Testis (tissue), 3 donors: ENCODE measurements around the gene HTT. TPM values are rescaled to one million over a fixed set of nuclear protein-coding genes. Genes with fewer than 3 reads are reported as not detected.

Source experiments
- DNase-seq: peaks from one replicate; pipeline ENCODE4 v3.0.0-alpha.2; 2019
- H3K27ac ChIP-seq, 2 donors: fragments of 200-600 bp; sonication (generic); one replicate each; pipeline ENCODE4 v1.5.1; 2019
- H3K27me3 ChIP-seq: fragments of 200-600 bp; sonication (generic); one replicate; pipeline ENCODE4 v1.5.1; 2019
- H3K36me3 ChIP-seq: fragments of 200-600 bp; sonication (generic); one replicate; pipeline ENCODE4 v1.5.1; 2017; ENCODE audit warnings: low read depth; ENCODE audit errors: missing control alignments
- H3K4me1 ChIP-seq: fragments of 200-600 bp; sonication (generic); one replicate; pipeline ENCODE4 v1.5.1; 2019
- H3K4me3 ChIP-seq, 2 donors: fragments of 200-600 bp; sonication (generic); one replicate each; pipeline ENCODE4 v1.5.1; 2017 to 2019
- H3K9me3 ChIP-seq: fragments of 200-600 bp; sonication (generic); one replicate; pipeline ENCODE4 v1.5.1; 2017
- POLR2A ChIP-seq: fragments of 450-650 bp; IDR thresholded peaks from one replicate; pipeline ENCODE4 v1.6.1; 2017; ENCODE audit warnings: antibody characterized with exemption, mild to moderate bottlenecking, moderate library complexity
- WGBS, 2 donors: methylation state at CpG; one replicate each; pipeline ENCODE4 v1.1.5; 2018; 5-methylcytosine and 5-hydroxymethylcytosine counted together
- intact Hi-C: fragments of 100-400 bp; cut with DNase I; formaldehyde crosslinking; loops from one replicate; pipeline ENCODE4 v1.15.1; 2023; ENCODE audit warnings: low total_unique reads
- polyA plus RNA-seq: library from polyadenylated mRNA; stranded (reverse); fragments of 350-450 nt; fragmentation: Illumina TruSeq; extraction: RNeasy Lipid Tissue Mini Kit (QIAGEN cat#74804); gene quantifications from one replicate; pipeline ENCODE4 v1.2.3, GENCODE V29; 2014; ENCODE audit warnings: low read depth, low replicate concordance; ENCODE audit not compliant: insufficient read depth
- total RNA-seq, 2 donors: library from RNA; depleted of rRNA; stranded (reverse); fragments of >200 nt; gene quantifications; one replicate each; pipeline ENCODE4 v1.2.3, GENCODE V29; 2016
- TF ChIP-seq, protein P1 (sequence below), 3 experiments: fragments of 450-650 bp in 2 of 3; fragments of 200-600 bp in 1 of 3; sonication (generic) in 1 of 3; IDR thresholded peaks; one replicate each; pipeline ENCODE4 v1.5.1; 2016 to 2019; ENCODE audit warnings: antibody characterized with exemption in 3 of 3, mild to moderate bottlenecking in 2 of 3, moderate library complexity in 1 of 3

The HTT gene
- total and polyA plus RNA-seq, 3 donors from 2014 or later, result 45.2 to 168 (median 146) TPM

DNA sequence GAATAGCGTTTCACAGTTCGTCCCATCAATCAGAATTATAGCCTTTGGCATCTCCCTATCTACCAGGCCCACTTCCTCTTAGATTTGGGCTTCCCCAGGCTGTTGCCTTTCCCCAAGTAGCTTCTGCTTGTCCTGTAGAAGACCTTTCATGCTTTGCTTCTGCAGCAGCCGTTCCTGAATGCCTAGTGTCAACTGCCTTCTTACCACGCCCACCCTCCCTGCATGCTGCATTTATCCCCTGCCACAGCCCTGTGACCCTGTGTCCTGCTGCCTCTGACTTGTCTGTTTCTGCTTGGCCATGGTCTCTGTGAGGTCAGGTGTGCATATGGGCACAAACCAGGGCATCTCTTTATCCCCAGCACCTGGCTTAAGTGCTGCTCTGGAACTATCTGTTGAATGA, 56.3 kb downstream of the HTT start:
- intact Hi-C loops, result no loop called here
- H3K36me3 ChIP-seq, result no peaks in the 10 kb centered on the region
- TF ChIP-seq POLR2A, result no peak
- TF ChIP-seq, protein P1, sequence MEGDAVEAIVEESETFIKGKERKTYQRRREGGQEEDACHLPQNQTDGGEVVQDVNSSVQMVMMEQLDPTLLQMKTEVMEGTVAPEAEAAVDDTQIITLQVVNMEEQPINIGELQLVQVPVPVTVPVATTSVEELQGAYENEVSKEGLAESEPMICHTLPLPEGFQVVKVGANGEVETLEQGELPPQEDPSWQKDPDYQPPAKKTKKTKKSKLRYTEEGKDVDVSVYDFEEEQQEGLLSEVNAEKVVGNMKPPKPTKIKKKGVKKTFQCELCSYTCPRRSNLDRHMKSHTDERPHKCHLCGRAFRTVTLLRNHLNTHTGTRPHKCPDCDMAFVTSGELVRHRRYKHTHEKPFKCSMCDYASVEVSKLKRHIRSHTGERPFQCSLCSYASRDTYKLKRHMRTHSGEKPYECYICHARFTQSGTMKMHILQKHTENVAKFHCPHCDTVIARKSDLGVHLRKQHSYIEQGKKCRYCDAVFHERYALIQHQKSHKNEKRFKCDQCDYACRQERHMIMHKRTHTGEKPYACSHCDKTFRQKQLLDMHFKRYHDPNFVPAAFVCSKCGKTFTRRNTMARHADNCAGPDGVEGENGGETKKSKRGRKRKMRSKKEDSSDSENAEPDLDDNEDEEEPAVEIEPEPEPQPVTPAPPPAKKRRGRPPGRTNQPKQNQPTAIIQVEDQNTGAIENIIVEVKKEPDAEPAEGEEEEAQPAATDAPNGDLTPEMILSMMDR (IDR thresholded peaks at IDR 0.05), result no peak
- H3K4me3 ChIP-seq, result no peak overlapping the region
- no peak for DNase-seq
- no peaks in the 10 kb centered on the region for H3K9me3 ChIP-seq
- no peaks in the 10 kb centered on the region for H3K27me3 ChIP-seq
- WGBS, 2 donors, result 60 to 86% methylated on average over 4 of the region's 4 CpGs
- no peaks in the 10 kb centered on the region for H3K4me1 ChIP-seq
- H3K27ac ChIP-seq, result no peak overlapping the region

DNA sequence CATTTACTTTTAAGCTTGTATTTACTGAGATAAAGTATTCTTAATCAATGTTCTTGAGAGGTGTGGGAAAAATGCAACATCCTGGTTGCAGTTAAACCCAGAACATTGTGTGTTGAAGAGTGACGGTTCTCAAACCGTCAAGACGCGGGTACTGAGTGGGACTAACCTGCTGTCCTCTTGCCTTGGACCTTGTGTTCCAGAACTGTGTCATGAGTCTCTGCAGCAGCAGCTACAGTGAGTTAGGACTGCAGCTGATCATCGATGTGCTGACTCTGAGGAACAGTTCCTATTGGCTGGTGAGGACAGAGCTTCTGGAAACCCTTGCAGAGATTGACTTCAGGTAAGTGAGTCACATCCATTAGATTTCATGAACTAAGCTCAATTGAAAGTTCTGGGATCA, 59.7 kb downstream of the HTT start:
- no peak overlapping the region for H3K4me3 ChIP-seq
- DNase-seq, result no peak
- TF ChIP-seq, protein P1 (IDR thresholded peaks at IDR 0.05), result no peak
- TF ChIP-seq POLR2A, result no peak
- no peaks in the 10 kb centered on the region for H3K27me3 ChIP-seq
- no peaks in the 10 kb centered on the region for H3K9me3 ChIP-seq
- H3K36me3 ChIP-seq, result no peaks in the 10 kb centered on the region
- 75 to 91% methylated on average over 4 to 5 of the region's 5 CpGs for WGBS, 2 donors
- H3K27ac ChIP-seq, result peak overlapping the region in 1 of 2 donors; percentile 43
- intact Hi-C loops, result no loop called here
- peaks cover 3% of the 10 kb centered on the region for H3K4me1 ChIP-seq

DNA sequence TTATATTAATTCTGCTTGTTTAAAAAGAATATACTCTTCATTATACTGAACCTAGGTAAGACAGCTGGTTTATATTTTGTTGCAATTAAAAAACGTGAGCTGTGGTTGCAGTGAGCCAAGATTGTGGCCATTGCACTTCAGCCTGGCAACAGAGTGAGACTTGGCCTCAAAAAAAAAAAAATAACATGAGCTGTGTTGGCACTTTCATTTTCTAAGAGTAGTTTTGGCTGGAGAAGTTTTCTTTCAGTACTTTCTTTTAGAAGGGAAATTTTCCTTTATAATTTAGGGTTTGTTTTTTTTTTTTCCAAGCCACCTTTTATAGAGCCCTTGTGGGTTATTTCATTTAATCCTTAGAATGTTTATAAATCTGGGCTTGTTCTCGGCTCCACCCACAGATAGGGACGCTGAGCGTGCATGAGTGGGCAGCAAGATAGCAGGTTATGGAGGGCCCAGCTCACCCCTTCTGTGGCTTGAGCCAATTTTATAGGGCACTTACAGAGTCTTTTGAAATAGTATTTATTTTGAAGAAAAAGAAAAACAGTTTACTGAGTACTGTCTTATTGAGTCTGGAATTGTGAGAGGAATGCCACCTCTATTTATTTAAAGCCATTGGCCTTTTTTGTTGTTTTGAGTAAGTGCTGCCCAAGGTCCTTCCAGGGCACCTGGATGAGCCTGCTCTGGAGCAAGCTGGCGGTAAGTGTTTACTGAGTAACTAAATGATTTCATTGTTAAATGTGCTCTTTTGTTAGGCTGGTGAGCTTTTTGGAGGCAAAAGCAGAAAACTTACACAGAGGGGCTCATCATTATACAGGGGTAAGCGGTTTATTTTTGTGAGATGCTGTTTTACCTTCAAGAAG, 60.9 kb downstream of the HTT start:
- intact Hi-C loops, result no loop called here
- DNase-seq, result no peak
- TF ChIP-seq, protein P1 (IDR thresholded peaks at IDR 0.05), result no peak
- no peak for TF ChIP-seq POLR2A
- 47 to 52% methylated on average over 6 of the region's 6 CpGs for WGBS, 2 donors
- H3K27ac ChIP-seq, result peak overlapping the region in 1 of 2 donors; percentile 43
- no peaks in the 10 kb centered on the region for H3K36me3 ChIP-seq
- H3K9me3 ChIP-seq, result no peaks in the 10 kb centered on the region
- peaks cover 8% of the 10 kb centered on the region for H3K4me1 ChIP-seq
- no peak overlapping the region for H3K4me3 ChIP-seq
- no peaks in the 10 kb centered on the region for H3K27me3 ChIP-seq

DNA sequence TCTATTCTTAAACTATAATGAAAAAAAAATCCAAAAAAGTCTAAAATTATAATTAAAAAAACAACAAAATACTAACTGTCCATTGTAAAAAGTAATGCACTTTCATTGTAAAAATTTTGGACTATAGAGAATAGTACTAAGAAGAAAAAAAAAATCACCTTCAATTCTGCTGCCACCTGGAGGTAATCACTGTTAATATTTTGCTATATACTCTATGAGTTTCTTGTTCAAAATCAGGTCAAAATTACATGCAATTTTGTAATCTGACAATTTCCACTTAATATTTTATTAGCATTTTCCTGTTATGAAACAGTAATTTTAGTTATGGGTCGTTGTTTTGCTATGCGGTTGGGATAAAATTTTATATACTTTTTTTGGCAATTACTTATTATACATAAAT, 62.0 kb downstream of the HTT start:
- intact Hi-C loops, result no loop called here
- no peaks in the 10 kb centered on the region for H3K36me3 ChIP-seq
- H3K4me1 ChIP-seq, result peaks cover 8% of the 10 kb centered on the region
- H3K4me3 ChIP-seq, result no peak overlapping the region
- H3K9me3 ChIP-seq, result no peaks in the 10 kb centered on the region
- WGBS, 2 donors, result 93 to 95% methylated on average over 2 of the region's 2 CpGs
- DNase-seq, result no peak
- no peak overlapping the region for H3K27ac ChIP-seq
- TF ChIP-seq, protein P1 (IDR thresholded peaks at IDR 0.05), result peak in 1 of 3 experiments; percentile 37
- TF ChIP-seq POLR2A, result no peak
- no peaks in the 10 kb centered on the region for H3K27me3 ChIP-seq

DNA sequence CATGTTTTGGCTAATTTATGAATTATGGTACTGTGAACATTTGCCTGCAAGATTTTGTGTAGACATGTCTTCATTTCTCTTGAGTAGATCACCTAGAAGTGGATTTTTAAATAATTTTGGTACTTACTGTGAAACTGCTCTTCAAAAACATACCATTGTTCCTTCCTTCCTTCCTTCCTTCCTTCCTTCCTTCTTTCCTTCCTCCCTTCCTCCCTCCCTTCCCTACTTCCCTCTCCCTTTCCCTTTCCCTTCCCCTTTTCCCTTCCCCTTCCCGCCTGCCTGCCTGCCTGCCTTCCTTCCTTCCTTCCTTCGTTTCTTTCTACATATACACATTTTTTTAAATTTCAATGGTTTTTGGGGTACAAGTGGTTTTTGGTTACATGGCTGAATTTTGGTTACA, 63.4 kb downstream of the HTT start:
- Histone ChIP-seq H3K27ac (no peak overlapping the region), H3K4me1 (peaks cover 8% of the 10 kb centered on the region), H3K27me3 (no peaks in the 10 kb centered on the region), H3K4me3 (no peak overlapping the region), H3K9me3 (no peaks in the 10 kb centered on the region), H3K36me3 (no peaks in the 10 kb centered on the region)
- 83 to 85% methylated on average over 2 of the region's 2 CpGs for WGBS, 2 donors
- DNase-seq, result no peak
- intact Hi-C loops, result no loop called here
- TF ChIP-seq, protein P1 (IDR thresholded peaks at IDR 0.05), result no peak
- TF ChIP-seq POLR2A, result no peak
